HEK293 (cell line): ENCODE data around the gene RCOR2.
A peak's percentile ranks its signal among the peaks of the same experiment; 100 is the strongest.

Experiments
- CTCF ChIA-PET: fragments of 350-600 bp; formaldehyde crosslinking; extraction: SDS; loops from one replicate; lab custom pipeline; 2021; ENCODE audit warnings: antibody characterized with exemption; lab: Yijun Ruan, JAX
- POLR2A ChIA-PET: fragments of 300-600 bp; formaldehyde crosslinking; extraction: SDS; loops from one replicate; lab custom pipeline; 2020; ENCODE audit warnings: antibody characterized with exemption, inconsistent platforms; lab: Yijun Ruan, JAX
- H3K27ac ChIP-seq: fragments of 200-500 bp; sonication (Bioruptor generic); 2 replicates; pipeline ENCODE4 v1.5.1; 2014; ENCODE audit warnings: low read depth, low read length, control low read depth, inconsistent platforms; ENCODE audit errors: extremely low read depth
- H3K36me3 ChIP-seq, 2 experiments: fragments of 200-500 bp in 1 of 2; sonication (Bioruptor generic) in 1 of 2; 1 replicate in 1 of 2; 2 replicates in 1 of 2; pipeline ENCODE4 v1.5.1; 2014 to 2017; ENCODE audit warnings: inconsistent platforms in 2 of 2, low read length in 2 of 2; ENCODE audit not compliant: control insufficient read depth in 2 of 2, insufficient read depth in 1 of 2
- H3K4me1 ChIP-seq: fragments of 200-500 bp; sonication (Bioruptor generic); 2 replicates; pipeline ENCODE4 v1.5.1; 2014; ENCODE audit warnings: mild to moderate bottlenecking, low read length, inconsistent platforms; ENCODE audit not compliant: control insufficient read depth, insufficient read depth
- H3K4me3 ChIP-seq: 2 replicates; pipeline ENCODE4 v1.5.1; 2011; ENCODE audit warnings: low read depth, mild to moderate bottlenecking, control low read depth, low read length, moderate library complexity
- H3K9me3 ChIP-seq: fragments of 200-500 bp; sonication (Bioruptor generic); 2 replicates; pipeline ENCODE4 v1.5.1; 2014; ENCODE audit warnings: low read depth, low read length, inconsistent platforms; ENCODE audit not compliant: control insufficient read depth, insufficient read depth
- EGR2 ChIP-seq: fragments of 450-650 bp; formaldehyde crosslinking; IDR thresholded peaks from 2 replicates; pipeline ENCODE4 v1.5.1; 2016; ENCODE audit warnings: low read depth, missing biosample characterization, missing genetic modification characterization
- PRDM1 ChIP-seq: fragments of 450-650 bp; formaldehyde crosslinking; IDR thresholded peaks from 2 replicates; pipeline ENCODE4; 2016; ENCODE audit warnings: missing biosample characterization, missing genetic modification characterization
- SCRT2 ChIP-seq: fragments of 450-650 bp; formaldehyde crosslinking; IDR thresholded peaks from 2 replicates; pipeline ENCODE4 v1.5.1; 2016; ENCODE audit warnings: missing biosample characterization, missing genetic modification characterization
- SP2 ChIP-seq: fragments of 450-650 bp; formaldehyde crosslinking; IDR thresholded peaks from 2 replicates; pipeline ENCODE4 v1.5.1; 2016; ENCODE audit warnings: missing biosample characterization, missing genetic modification characterization
- ZBTB8A ChIP-seq: fragments of 450-650 bp; formaldehyde crosslinking; IDR thresholded peaks from 2 replicates; pipeline ENCODE4 v1.5.1; 2016; ENCODE audit warnings: missing biosample characterization, missing genetic modification characterization
- ZFP69B ChIP-seq: fragments of 450-650 bp; formaldehyde crosslinking; IDR thresholded peaks from 2 replicates; pipeline ENCODE4 v1.5.1; 2016; ENCODE audit warnings: missing biosample characterization, missing genetic modification characterization
- ZNF157 ChIP-seq: fragments of 450-650 bp; formaldehyde crosslinking; IDR thresholded peaks from 2 replicates; pipeline ENCODE4 v1.5.1; 2016; ENCODE audit warnings: missing biosample characterization, missing genetic modification characterization
- ZNF239 ChIP-seq: fragments of 450-650 bp; formaldehyde crosslinking; IDR thresholded peaks from 2 replicates; pipeline ENCODE4 v1.5.1; 2016; ENCODE audit warnings: missing biosample characterization, missing genetic modification characterization
- ZNF24 ChIP-seq: fragments of 450-650 bp; formaldehyde crosslinking; IDR thresholded peaks from 2 replicates; pipeline ENCODE4 v1.5.1; 2016; ENCODE audit warnings: missing biosample characterization, missing genetic modification characterization
- ZNF266 ChIP-seq: fragments of 450-650 bp; formaldehyde crosslinking; IDR thresholded peaks from 2 replicates; pipeline ENCODE4 v1.5.1; 2016; ENCODE audit warnings: missing biosample characterization, missing genetic modification characterization, low read depth
- ZNF341 ChIP-seq: fragments of 450-650 bp; formaldehyde crosslinking; IDR thresholded peaks from 2 replicates; pipeline ENCODE4; 2016; ENCODE audit warnings: low read depth, missing biosample characterization, missing genetic modification characterization
- ZNF510 ChIP-seq: fragments of 450-650 bp; formaldehyde crosslinking; IDR thresholded peaks from 2 replicates; pipeline ENCODE4 v1.5.1; 2018; ENCODE audit warnings: mild to moderate bottlenecking, missing genetic modification characterization, missing biosample characterization; ENCODE audit not compliant: insufficient replicate concordance
- ZNF561 ChIP-seq: fragments of 450-650 bp; IDR thresholded peaks from 2 replicates; pipeline ENCODE4 v1.5.1; 2018; ENCODE audit warnings: missing biosample characterization, missing genetic modification characterization, borderline replicate concordance
- ZNF600 ChIP-seq: fragments of 450-650 bp; formaldehyde crosslinking; IDR thresholded peaks from 2 replicates; pipeline ENCODE4 v1.5.1; 2016; ENCODE audit warnings: missing biosample characterization, missing genetic modification characterization
- ZNF777 ChIP-seq: fragments of 450-650 bp; formaldehyde crosslinking; IDR thresholded peaks from 2 replicates; pipeline ENCODE4 v1.5.1; 2017; ENCODE audit warnings: missing biosample characterization, missing genetic modification characterization, borderline replicate concordance
- ZNF791 ChIP-seq: fragments of 450-650 bp; formaldehyde crosslinking; IDR thresholded peaks from 2 replicates; pipeline ENCODE4 v1.5.1; 2016; ENCODE audit warnings: missing biosample characterization, missing genetic modification characterization
- TF ChIP-seq, protein P1 (sequence below): fragments of 450-650 bp; formaldehyde crosslinking; IDR thresholded peaks from 2 replicates; pipeline ENCODE4 v1.5.1; 2016; ENCODE audit warnings: missing biosample characterization, missing genetic modification characterization
- TF ChIP-seq, protein P2 (sequence below): fragments of 450-650 bp; formaldehyde crosslinking; IDR thresholded peaks from 2 replicates; pipeline ENCODE4 v1.5.1; 2016; ENCODE audit warnings: missing biosample characterization, missing genetic modification characterization, borderline replicate concordance
- TF ChIP-seq, protein P3 (sequence below): fragments of 450-650 bp; formaldehyde crosslinking; IDR thresholded peaks from 2 replicates; pipeline ENCODE4 v1.5.1; 2016; ENCODE audit warnings: missing biosample characterization, missing genetic modification characterization

The RCOR2 gene

DNA sequence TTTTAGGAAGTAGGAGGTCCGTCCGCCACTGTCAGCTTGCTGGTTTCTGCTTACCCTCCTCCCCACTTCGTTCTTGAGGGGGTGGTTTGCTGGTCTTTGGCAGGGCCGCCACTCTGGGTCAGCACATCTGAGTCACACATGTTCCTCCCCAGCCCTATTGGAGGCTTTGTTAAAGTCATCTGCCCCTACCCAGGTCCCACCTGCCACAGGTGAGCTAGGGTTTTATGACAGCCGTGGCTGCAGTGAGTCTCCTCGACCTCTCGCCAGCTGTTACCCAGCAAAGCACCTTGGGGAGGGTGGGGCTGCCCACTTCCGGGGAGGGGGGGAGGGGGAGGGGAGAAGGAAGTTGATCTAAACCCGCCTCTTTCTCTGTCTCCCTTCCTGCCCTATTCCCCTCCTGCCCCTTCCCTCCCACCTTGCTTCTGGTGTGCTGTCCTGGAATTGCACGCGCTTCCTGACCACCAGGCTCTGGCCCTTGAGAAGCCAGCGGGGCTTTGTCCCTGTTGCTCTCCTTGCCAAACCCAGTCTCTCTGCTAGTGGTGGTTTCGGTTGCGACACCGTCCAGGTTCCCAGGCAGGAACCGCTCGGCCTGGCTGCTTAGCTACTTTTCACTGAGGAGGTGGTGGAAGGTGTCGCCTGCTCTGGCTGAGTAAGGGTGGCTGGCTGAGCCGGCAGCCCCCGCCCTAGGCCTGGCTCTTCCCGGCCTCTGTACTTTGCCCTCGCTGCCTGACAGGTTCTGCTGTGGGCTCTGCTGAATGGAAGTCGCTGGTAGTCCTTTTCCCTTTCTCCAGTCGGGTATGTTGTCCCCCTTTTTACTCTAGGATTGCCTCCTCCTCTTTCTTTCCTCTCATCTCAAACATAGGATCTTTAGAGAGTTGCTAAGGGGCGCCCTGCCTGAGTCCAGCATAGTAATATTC, 28.5 kb downstream of the RCOR2 start:
- CTCF ChIA-PET, result interaction anchor here (0.6 to 2.4 kb wide), 4 partner anchors 46 to 164 kb away, joined by 3 to 7 read pairs (median 3); no protein-coding TSS in a partner anchor
- H3K27ac ChIP-seq, result no peak overlapping the region
- H3K4me3 ChIP-seq, result peak overlapping the region; percentile 19
- no peaks in the 10 kb centered on the region; the same call in 1 of the 2 replicates for H3K4me1 ChIP-seq
- peaks cover 0 to 5% of the 10 kb centered on the region in 2 experiments; a peak in 1 of 3 replicates for H3K36me3 ChIP-seq
- H3K9me3 ChIP-seq, result no peaks in the 10 kb centered on the region
- POLR2A ChIA-PET, result interaction anchor here (0.6 kb wide), 1 partner anchor 886 kb away, joined by 4 read pairs; no protein-coding TSS in a partner anchor
- TF ChIP-seq SP2 (tag by site-specific recombination) (peak; percentile 32; the same call in 1 of the 2 replicates), ZNF600 (tag by site-specific recombination) (peak; percentile 87), SCRT2 (tag by site-specific recombination) (no peak), ZNF341 (tag by site-specific recombination) (peak; percentile 17; the same call in 1 of the 2 replicates)

DNA sequence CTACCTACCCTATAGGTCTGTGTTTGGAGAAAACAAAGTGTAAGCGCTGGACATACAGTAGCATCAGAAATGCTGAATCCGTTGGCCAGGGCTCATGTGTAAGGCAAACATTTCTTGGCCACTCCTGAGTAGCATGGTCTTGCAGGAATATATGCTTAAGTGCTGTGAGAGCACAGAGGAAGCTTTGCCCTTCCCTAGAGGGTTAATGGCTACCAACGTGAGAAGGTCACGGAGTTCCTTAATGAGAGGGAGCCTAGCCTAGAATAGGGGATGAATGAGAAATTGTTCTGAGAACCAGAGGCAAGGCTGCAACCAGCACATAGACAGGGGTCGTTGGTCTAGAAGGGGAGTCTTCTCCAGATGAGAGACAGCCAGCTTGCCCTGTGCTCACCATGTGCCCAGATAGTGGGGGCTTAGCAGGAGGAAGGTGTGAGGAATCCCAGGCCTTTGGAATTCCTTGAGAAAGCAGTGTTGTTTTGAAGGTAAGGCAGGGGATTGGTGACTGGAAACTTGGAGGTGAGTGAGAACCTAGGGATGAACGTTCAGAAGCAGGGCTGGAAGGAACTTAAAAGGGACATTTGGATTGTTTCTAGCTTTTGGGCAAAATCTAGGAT, 29.5 kb downstream of the RCOR2 start:
- POLR2A ChIA-PET, result interaction anchor here (0.6 kb wide), 1 partner anchor 885 kb away, joined by 4 read pairs; no protein-coding TSS in a partner anchor
- Histone ChIP-seq H3K36me3 (peaks cover 0 to 5% of the 10 kb centered on the region in 2 experiments; a peak in 1 of 3 replicates), H3K4me3 (no peak overlapping the region), H3K4me1 (no peaks in the 10 kb centered on the region; the same call in 1 of the 2 replicates), H3K27ac (no peak overlapping the region), H3K9me3 (no peaks in the 10 kb centered on the region)
- CTCF ChIA-PET, result interaction anchor here (0.5 to 2.4 kb wide), 5 partner anchors 9 to 265 kb away, joined by 3 to 7 read pairs (median 4); no protein-coding TSS in a partner anchor
- TF ChIP-seq, protein P1, sequence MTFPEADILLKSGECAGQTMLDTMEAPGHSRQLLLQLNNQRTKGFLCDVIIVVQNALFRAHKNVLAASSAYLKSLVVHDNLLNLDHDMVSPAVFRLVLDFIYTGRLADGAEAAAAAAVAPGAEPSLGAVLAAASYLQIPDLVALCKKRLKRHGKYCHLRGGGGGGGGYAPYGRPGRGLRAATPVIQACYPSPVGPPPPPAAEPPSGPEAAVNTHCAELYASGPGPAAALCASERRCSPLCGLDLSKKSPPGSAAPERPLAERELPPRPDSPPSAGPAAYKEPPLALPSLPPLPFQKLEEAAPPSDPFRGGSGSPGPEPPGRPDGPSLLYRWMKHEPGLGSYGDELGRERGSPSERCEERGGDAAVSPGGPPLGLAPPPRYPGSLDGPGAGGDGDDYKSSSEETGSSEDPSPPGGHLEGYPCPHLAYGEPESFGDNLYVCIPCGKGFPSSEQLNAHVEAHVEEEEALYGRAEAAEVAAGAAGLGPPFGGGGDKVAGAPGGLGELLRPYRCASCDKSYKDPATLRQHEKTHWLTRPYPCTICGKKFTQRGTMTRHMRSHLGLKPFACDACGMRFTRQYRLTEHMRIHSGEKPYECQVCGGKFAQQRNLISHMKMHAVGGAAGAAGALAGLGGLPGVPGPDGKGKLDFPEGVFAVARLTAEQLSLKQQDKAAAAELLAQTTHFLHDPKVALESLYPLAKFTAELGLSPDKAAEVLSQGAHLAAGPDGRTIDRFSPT (tag by site-specific recombination), result no peak
- TF ChIP-seq ZNF561 (tag by site-specific recombination), result no peak
- TF ChIP-seq, protein P2, sequence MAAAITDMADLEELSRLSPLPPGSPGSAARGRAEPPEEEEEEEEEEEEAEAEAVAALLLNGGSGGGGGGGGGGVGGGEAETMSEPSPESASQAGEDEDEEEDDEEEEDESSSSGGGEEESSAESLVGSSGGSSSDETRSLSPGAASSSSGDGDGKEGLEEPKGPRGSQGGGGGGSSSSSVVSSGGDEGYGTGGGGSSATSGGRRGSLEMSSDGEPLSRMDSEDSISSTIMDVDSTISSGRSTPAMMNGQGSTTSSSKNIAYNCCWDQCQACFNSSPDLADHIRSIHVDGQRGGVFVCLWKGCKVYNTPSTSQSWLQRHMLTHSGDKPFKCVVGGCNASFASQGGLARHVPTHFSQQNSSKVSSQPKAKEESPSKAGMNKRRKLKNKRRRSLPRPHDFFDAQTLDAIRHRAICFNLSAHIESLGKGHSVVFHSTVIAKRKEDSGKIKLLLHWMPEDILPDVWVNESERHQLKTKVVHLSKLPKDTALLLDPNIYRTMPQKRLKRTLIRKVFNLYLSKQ, result no peak
- TF ChIP-seq ZBTB8A (tag by site-specific recombination), result no peak
- TF ChIP-seq ZNF266 (tag by site-specific recombination), result no peak
- no peak for TF ChIP-seq ZNF341 (tag by site-specific recombination)
- TF ChIP-seq ZNF791 (tag by site-specific recombination), result no peak
- TF ChIP-seq, protein P3, sequence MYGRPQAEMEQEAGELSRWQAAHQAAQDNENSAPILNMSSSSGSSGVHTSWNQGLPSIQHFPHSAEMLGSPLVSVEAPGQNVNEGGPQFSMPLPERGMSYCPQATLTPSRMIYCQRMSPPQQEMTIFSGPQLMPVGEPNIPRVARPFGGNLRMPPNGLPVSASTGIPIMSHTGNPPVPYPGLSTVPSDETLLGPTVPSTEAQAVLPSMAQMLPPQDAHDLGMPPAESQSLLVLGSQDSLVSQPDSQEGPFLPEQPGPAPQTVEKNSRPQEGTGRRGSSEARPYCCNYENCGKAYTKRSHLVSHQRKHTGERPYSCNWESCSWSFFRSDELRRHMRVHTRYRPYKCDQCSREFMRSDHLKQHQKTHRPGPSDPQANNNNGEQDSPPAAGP (tag by site-specific recombination), result no peak
- TF ChIP-seq ZNF24, result no peak
- TF ChIP-seq ZNF239 (tag by site-specific recombination), result no peak
- TF ChIP-seq ZNF777 (tag by site-specific recombination), result no peak
- no peak for TF ChIP-seq PRDM1 (tag by site-specific recombination)
- no peak for TF ChIP-seq ZNF510 (tag by site-specific recombination)
- TF ChIP-seq ZFP69B (tag by site-specific recombination), result no peak
- no peak for TF ChIP-seq ZNF157 (tag by site-specific recombination)
- no peak for TF ChIP-seq EGR2 (tag by site-specific recombination)
